SK-N-SH (cell line): ENCODE measurements around the gene STH.

Source experiments
- CHD2 ChIP-seq: fragments of 150-350 bp; IDR thresholded peaks from 2 replicates; pipeline ENCODE4 v1.6.1; 2018; ENCODE audit warnings: low read length; ENCODE audit not compliant: partially characterized antibody
- CTCF ChIP-seq: fragments of 200-600 bp; sonication (generic); IDR thresholded peaks from 2 replicates; pipeline ENCODE4 v1.6.1; 2017; ENCODE audit warnings: antibody characterized with exemption, mild to moderate bottlenecking, moderate library complexity
- EP300 ChIP-seq, 2 experiments: IDR thresholded peaks; 2 replicates each; pipeline versions ENCODE4 v1.4.0 to v1.6.1; 2012; ENCODE audit warnings: borderline replicate concordance in 1 of 2, low read depth in 1 of 2, low read length in 1 of 2
- GATA2 ChIP-seq: sonication (generic); formaldehyde crosslinking; IDR thresholded peaks from 2 replicates; pipeline ENCODE4 v1.5.0; 2020; ENCODE audit warnings: mild to moderate bottlenecking, missing genetic modification reagents
- NFIC ChIP-seq: IDR thresholded peaks from 2 replicates; pipeline ENCODE4 v1.4.0; 2012; ENCODE audit warnings: borderline replicate concordance
- POLR2AphosphoS5 ChIP-seq: IDR thresholded peaks from 2 replicates; pipeline ENCODE4 v1.6.1; 2012; ENCODE audit warnings: low read depth, low read length
- RAD21 ChIP-seq: IDR thresholded peaks from 2 replicates; pipeline ENCODE4 v1.6.1; 2012; ENCODE audit warnings: mild to moderate bottlenecking, low read length
- SMC3 ChIP-seq: IDR thresholded peaks from 2 replicates; pipeline ENCODE4 v1.6.1; 2012; ENCODE audit warnings: low read depth, low read length, improper control_type of control experiment
- TCF12 ChIP-seq: IDR thresholded peaks from 2 replicates; pipeline ENCODE4 v1.4.0; 2012
- USF2 ChIP-seq: fragments of 150-350 bp; IDR thresholded peaks from 2 replicates; pipeline ENCODE4 v1.6.1; 2017; ENCODE audit warnings: antibody characterized with exemption, low read length, low read depth, borderline replicate concordance
- YY1 ChIP-seq: IDR thresholded peaks from 2 replicates; pipeline ENCODE4 v1.4.0; 2012; ENCODE audit warnings: low read depth, mild to moderate bottlenecking

- TF ChIP-seq USF2 (no peak), GATA2 (CRISPR knock-in tag) (no peak), NFIC (no peak), CHD2 (no peak), CTCF (no peak), SMC3 (no peak), TCF12 (no peak), RAD21 (no peak), POLR2AphosphoS5 (no peak), YY1 (no peak), EP300 (IDR thresholded peaks at IDR 0.05; ENCODE audit: borderline replicate concordance in 1 of 2, low read depth in 1 of 2, low read length in 1 of 2) (no peak)
Measured at GRCh38 chr17:45951403-45951802, 47.6 kb upstream of the STH start.
